ENCODE measurements around the gene EEF2KMT. TPM values are rescaled to one million over a fixed set of nuclear protein-coding genes. Genes with fewer than 3 reads are reported as not detected.

The EEF2KMT gene
- total and polyA plus RNA-seq, 2 of the 13 experiments (the other 11 are each of a cell fraction or from before 2014, with no cell fraction given) = 10.7 to 26.9 TPM

DNA sequence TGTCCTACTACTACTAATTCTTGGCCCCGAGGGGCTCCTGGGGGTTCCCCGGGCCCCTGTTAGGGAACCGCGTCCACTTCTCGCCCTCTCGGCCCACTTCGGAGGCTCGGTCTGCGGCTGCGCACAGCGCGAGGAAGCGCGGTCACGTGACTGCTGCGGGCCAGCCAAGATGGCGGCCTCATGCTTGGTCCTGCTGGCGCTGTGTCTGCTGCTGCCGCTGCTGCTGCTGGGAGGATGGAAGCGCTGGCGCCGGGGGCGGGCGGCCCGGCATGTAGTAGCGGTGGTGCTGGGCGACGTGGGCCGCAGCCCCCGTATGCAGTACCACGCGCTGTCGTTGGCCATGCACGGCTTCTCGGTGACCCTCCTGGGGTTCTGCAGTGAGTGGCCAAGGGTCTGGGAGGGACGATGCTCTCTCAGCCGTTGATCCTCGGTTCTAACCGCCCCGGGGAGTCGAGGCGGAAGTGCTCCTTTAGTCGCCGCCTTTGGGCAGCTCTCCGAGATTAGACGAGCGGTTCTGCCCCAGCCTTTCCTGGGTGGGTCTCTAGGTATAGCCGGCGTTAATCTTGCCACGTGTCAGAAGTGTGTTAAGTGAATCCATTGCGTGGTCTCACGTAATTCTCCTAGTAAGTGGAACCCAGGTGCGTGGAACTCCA lies 25.8 kb downstream of the EEF2KMT start, which contains the start of gene ALG1 (continued):
- no peak for TF ChIP-seq SOX6 (IDR thresholded peaks at IDR 0.05)
- peak; percentile 81 for TF ChIP-seq SOX6 (CRISPR knock-in tag; IDR thresholded peaks at IDR 0.05)
- peak; percentile 95 for TF ChIP-seq ZNF879 (CRISPR knock-in tag; IDR thresholded peaks at IDR 0.05)
- TF ChIP-seq, protein P1, sequence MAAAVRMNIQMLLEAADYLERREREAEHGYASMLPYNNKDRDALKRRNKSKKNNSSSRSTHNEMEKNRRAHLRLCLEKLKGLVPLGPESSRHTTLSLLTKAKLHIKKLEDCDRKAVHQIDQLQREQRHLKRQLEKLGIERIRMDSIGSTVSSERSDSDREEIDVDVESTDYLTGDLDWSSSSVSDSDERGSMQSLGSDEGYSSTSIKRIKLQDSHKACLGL (CRISPR knock-in tag; IDR thresholded peaks at IDR 0.05) = peak; percentile 98
- TF ChIP-seq, protein P2, sequence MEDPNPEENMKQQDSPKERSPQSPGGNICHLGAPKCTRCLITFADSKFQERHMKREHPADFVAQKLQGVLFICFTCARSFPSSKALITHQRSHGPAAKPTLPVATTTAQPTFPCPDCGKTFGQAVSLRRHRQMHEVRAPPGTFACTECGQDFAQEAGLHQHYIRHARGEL (CRISPR knock-in tag; IDR thresholded peaks at IDR 0.05) = peak; percentile 84; the same call in 1 of the 2 replicates
- 0 out of 2 replicates have a peak, but pooled peaks have one; percentile 1 for TF ChIP-seq MAFF (IDR thresholded peaks at IDR 0.05; ENCODE audit: low read depth, low read length)
- TF ChIP-seq, protein P3, sequence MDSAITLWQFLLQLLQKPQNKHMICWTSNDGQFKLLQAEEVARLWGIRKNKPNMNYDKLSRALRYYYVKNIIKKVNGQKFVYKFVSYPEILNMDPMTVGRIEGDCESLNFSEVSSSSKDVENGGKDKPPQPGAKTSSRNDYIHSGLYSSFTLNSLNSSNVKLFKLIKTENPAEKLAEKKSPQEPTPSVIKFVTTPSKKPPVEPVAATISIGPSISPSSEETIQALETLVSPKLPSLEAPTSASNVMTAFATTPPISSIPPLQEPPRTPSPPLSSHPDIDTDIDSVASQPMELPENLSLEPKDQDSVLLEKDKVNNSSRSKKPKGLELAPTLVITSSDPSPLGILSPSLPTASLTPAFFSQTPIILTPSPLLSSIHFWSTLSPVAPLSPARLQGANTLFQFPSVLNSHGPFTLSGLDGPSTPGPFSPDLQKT (CRISPR knock-in tag; IDR thresholded peaks at IDR 0.05; ENCODE audit: borderline replicate concordance) = no peak
- TF ChIP-seq ZNF121 (CRISPR knock-in tag; IDR thresholded peaks at IDR 0.05) = 0 out of 2 replicates have a peak, but pooled peaks have one; percentile 40
- TF ChIP-seq, protein P4, sequence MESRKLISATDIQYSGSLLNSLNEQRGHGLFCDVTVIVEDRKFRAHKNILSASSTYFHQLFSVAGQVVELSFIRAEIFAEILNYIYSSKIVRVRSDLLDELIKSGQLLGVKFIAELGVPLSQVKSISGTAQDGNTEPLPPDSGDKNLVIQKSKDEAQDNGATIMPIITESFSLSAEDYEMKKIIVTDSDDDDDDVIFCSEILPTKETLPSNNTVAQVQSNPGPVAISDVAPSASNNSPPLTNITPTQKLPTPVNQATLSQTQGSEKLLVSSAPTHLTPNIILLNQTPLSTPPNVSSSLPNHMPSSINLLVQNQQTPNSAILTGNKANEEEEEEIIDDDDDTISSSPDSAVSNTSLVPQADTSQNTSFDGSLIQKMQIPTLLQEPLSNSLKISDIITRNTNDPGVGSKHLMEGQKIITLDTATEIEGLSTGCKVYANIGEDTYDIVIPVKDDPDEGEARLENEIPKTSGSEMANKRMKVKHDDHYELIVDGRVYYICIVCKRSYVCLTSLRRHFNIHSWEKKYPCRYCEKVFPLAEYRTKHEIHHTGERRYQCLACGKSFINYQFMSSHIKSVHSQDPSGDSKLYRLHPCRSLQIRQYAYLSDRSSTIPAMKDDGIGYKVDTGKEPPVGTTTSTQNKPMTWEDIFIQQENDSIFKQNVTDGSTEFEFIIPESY (CRISPR knock-in tag; IDR thresholded peaks at IDR 0.05) = peak; percentile 42; the same call in 1 of the 2 replicates
- TF ChIP-seq, protein P5, sequence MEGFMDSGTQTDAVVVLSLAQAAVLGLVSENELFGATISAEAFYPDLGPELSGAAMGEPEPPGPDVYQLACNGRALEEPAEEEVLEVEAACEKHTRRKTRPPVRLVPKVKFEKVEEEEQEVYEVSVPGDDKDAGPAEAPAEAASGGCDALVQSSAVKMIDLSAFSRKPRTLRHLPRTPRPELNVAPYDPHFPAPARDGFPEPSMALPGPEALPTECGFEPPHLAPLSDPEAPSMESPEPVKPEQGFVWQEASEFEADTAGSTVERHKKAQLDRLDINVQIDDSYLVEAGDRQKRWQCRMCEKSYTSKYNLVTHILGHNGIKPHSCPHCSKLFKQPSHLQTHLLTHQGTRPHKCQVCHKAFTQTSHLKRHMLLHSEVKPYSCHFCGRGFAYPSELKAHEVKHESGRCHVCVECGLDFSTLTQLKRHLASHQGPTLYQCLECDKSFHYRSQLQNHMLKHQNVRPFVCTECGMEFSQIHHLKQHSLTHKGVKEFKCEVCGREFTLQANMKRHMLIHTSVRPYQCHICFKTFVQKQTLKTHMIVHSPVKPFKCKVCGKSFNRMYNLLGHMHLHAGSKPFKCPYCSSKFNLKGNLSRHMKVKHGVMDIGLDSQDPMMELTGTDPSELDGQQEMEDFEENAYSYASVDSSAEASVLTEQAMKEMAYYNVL (CRISPR knock-in tag; IDR thresholded peaks at IDR 0.05; ENCODE audit: borderline replicate concordance) = peak; percentile 89; the same call in 1 of the 2 replicates
- TF ChIP-seq, protein P6, sequence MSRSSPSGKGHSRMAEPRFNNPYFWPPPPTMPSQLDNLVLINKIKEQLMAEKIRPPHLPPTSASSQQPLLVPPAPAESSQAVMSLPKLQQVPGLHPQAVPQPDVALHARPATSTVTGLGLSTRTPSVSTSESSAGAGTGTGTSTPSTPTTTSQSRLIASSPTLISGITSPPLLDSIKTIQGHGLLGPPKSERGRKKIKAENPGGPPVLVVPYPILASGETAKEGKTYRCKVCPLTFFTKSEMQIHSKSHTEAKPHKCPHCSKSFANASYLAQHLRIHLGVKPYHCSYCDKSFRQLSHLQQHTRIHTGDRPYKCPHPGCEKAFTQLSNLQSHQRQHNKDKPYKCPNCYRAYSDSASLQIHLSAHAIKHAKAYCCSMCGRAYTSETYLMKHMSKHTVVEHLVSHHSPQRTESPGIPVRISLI (CRISPR knock-in tag; IDR thresholded peaks at IDR 0.05; ENCODE audit: borderline replicate concordance) = no peak; the same call in 1 of the 2 replicates
- 0 out of 2 replicates have a peak, but pooled peaks have one; percentile 2 for TF ChIP-seq KAT2B (IDR thresholded peaks at IDR 0.05; ENCODE audit: borderline replicate concordance, low read depth, low read length)
- TF ChIP-seq, protein P7, sequence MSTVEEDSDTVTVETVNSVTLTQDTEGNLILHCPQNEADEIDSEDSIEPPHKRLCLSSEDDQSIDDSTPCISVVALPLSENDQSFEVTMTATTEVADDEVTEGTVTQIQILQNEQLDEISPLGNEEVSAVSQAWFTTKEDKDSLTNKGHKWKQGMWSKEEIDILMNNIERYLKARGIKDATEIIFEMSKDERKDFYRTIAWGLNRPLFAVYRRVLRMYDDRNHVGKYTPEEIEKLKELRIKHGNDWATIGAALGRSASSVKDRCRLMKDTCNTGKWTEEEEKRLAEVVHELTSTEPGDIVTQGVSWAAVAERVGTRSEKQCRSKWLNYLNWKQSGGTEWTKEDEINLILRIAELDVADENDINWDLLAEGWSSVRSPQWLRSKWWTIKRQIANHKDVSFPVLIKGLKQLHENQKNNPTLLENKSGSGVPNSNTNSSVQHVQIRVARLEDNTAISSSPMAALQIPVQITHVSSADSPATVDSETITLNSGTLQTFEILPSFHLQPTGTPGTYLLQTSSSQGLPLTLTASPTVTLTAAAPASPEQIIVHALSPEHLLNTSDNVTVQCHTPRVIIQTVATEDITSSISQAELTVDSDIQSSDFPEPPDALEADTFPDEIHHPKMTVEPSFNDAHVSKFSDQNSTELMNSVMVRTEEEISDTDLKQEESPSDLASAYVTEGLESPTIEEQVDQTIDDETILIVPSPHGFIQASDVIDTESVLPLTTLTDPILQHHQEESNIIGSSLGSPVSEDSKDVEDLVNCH (CRISPR knock-in tag; IDR thresholded peaks at IDR 0.05) = no peak
- TF ChIP-seq, protein P8, sequence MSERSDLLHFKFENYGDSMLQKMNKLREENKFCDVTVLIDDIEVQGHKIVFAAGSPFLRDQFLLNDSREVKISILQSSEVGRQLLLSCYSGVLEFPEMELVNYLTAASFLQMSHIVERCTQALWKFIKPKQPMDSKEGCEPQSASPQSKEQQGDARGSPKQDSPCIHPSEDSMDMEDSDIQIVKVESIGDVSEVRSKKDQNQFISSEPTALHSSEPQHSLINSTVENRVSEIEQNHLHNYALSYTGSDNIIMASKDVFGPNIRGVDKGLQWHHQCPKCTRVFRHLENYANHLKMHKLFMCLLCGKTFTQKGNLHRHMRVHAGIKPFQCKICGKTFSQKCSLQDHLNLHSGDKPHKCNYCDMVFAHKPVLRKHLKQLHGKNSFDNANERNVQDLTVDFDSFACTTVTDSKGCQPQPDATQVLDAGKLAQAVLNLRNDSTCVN (CRISPR knock-in tag; IDR thresholded peaks at IDR 0.05; ENCODE audit: borderline replicate concordance) = peak; percentile 93
- no peak for TF ChIP-seq HMG20A (CRISPR knock-in tag; IDR thresholded peaks at IDR 0.05; ENCODE audit: borderline replicate concordance)
- peak; percentile 86; the same call in 1 of the 2 replicates for TF ChIP-seq FOXK1 (CRISPR knock-in tag; IDR thresholded peaks at IDR 0.05; ENCODE audit: borderline replicate concordance, low read depth)
- peak; percentile 83; the same call in 1 of the 2 replicates for TF ChIP-seq ZNF773 (CRISPR knock-in tag; IDR thresholded peaks at IDR 0.05; ENCODE audit: borderline replicate concordance)
